Measurements from ENCODE around the gene TDRKH.

Gene TDRKH

GRCh38 chr1:151798571-151798970 lies 8.3 kb upstream of the TDRKH start:
- no peaks in the 10 kb centered on the region for H3K36me3 ChIP-seq (ENCODE audit: control insufficient read depth in 1 of 2, insufficient read depth in 2 of 2, low read depth in 1 of 2, low read length in 2 of 2)
- DNase-seq, result no peak
- no peak overlapping the region for H2BK120ac ChIP-seq (ENCODE audit: low read depth, low read length)
- H2BK15ac ChIP-seq (ENCODE audit: low read depth, poor library complexity, severe bottlenecking), result no peak overlapping the region
- H3K4me1 ChIP-seq (ENCODE audit: control insufficient read depth, insufficient read depth, low read depth, low read length), result no peaks in the 10 kb centered on the region
- no peak overlapping the region for H4K91ac ChIP-seq (ENCODE audit: low read length)
- no peak overlapping the region for H3K4me3 ChIP-seq (ENCODE audit: insufficient read depth in 1 of 2, low read depth in 1 of 2, low read length in 2 of 2)
- H3K79me1 ChIP-seq (replicated peaks; ENCODE audit: low read length, poor library complexity, severe bottlenecking), result no peaks in the 10 kb centered on the region
- no peak overlapping the region for H2AK5ac ChIP-seq (ENCODE audit: low read length, severe bottlenecking)
- no peak overlapping the region for H3K4me2 ChIP-seq (ENCODE audit: low read length, poor library complexity, severe bottlenecking)
- no peak overlapping the region for H3K23ac ChIP-seq (ENCODE audit: low read length in 2 of 2)
- H3K14ac ChIP-seq (ENCODE audit: low read length in 2 of 2), result no peak overlapping the region
- H3K27me3 ChIP-seq (ENCODE audit: control insufficient read depth in 1 of 2, insufficient read depth in 1 of 2, low read length in 2 of 2), result peaks cover 73 to 80% of the 10 kb centered on the region in 2 experiments
- no peak overlapping the region for H2BK5ac ChIP-seq (ENCODE audit: low read depth, low read length, poor library complexity, severe bottlenecking)
- H3K9me3 ChIP-seq (ENCODE audit: control insufficient read depth, low read length), result no peaks in the 10 kb centered on the region
- H3K18ac ChIP-seq (ENCODE audit: low read depth in 1 of 2, low read length in 2 of 2), result no peak overlapping the region
- H2AFZ ChIP-seq (ENCODE audit: low read depth, low read length), result no peak overlapping the region
- H2BK12ac ChIP-seq (ENCODE audit: low read length in 2 of 2), result no peak overlapping the region
- H3K4ac ChIP-seq (ENCODE audit: low read depth in 1 of 2, low read length in 2 of 2), result no peak overlapping the region
- WGBS, result 94% methylated on average over 5 of the region's 5 CpGs
- H3K9ac ChIP-seq (ENCODE audit: low read length), result no peak overlapping the region
- H4K8ac ChIP-seq (ENCODE audit: low read length), result no peak overlapping the region
- H3K27ac ChIP-seq (ENCODE audit: low read length, poor library complexity, severe bottlenecking), result no peak overlapping the region

DNA sequence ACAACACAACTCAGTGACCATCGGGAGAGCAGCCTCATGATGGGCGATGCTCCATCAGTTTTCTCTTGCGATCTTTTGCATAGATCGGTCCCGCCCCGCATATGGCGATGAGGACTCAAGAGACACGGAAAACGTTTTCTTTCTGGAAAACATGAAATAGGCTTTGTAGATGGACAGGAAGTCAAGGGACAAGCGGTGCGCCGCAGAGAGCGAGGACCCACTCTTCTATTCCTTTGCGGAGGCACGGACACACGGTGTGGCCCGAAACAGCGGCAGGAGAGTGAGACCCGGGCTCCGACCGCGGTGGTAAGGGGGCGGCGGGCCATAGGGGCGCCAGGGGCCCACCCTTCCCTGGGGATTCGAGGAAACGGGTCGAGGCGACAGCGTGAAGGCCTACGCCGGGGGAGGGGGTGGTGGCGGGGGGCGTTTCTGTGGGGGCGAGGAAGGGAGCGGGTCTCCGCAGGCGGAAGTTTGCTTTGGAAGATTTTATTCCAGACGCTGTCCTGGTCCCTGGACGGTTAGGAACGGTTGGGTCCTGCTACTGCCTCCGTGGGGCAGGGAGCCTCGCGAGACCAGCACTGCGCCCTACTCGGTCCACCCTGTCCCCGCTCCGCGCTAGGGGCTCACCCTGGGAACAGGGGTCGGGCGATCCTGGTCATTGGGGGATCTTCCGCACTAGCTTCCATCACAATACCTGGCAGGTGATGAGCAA lies 796 bp upstream of the TDRKH start:
- Histone ChIP-seq H3K27me3 (ENCODE audit: control insufficient read depth in 1 of 2, insufficient read depth in 1 of 2, low read length in 2 of 2) (peaks cover 3 to 6% of the 10 kb centered on the region in 2 experiments), H3K79me1 (replicated peaks; ENCODE audit: low read length, poor library complexity, severe bottlenecking) (peaks cover 1% of the 10 kb centered on the region), H2BK5ac (ENCODE audit: low read depth, low read length, poor library complexity, severe bottlenecking) (no peak overlapping the region), H2AFZ (ENCODE audit: low read depth, low read length) (peak overlapping the region; percentile 74), H3K9me3 (ENCODE audit: control insufficient read depth, low read length) (no peaks in the 10 kb centered on the region), H3K14ac (ENCODE audit: low read length in 2 of 2) (no peak overlapping the region), H2BK12ac (ENCODE audit: low read length in 2 of 2) (no peak overlapping the region), H3K4me2 (ENCODE audit: low read length, poor library complexity, severe bottlenecking) (peak overlapping the region; percentile 86), H2BK15ac (ENCODE audit: low read depth, poor library complexity, severe bottlenecking) (no peak overlapping the region), H2BK120ac (ENCODE audit: low read depth, low read length) (no peak overlapping the region), H3K36me3 (ENCODE audit: control insufficient read depth in 1 of 2, insufficient read depth in 2 of 2, low read depth in 1 of 2, low read length in 2 of 2) (no peaks in the 10 kb centered on the region), H4K8ac (ENCODE audit: low read length) (peak overlapping the region; percentile 35), H3K18ac (ENCODE audit: low read depth in 1 of 2, low read length in 2 of 2) (no peak overlapping the region), H4K91ac (ENCODE audit: low read length) (no peak overlapping the region), H3K4ac (ENCODE audit: low read depth in 1 of 2, low read length in 2 of 2) (no peak overlapping the region), H2AK5ac (ENCODE audit: low read length, severe bottlenecking) (no peak overlapping the region), H3K4me3 (ENCODE audit: insufficient read depth in 1 of 2, low read depth in 1 of 2, low read length in 2 of 2) (peak overlapping the region; percentile 64 to 87), H3K27ac (ENCODE audit: low read length, poor library complexity, severe bottlenecking) (no peak overlapping the region), H3K23ac (ENCODE audit: low read length in 2 of 2) (no peak overlapping the region), H3K9ac (ENCODE audit: low read length) (peak overlapping the region; percentile 42), H3K4me1 (ENCODE audit: control insufficient read depth, insufficient read depth, low read depth, low read length) (peaks cover 6% of the 10 kb centered on the region)
- 2% methylated on average over 46 of the region's 52 CpGs for WGBS
- peak; percentile 40 for DNase-seq

- 80% methylated on average over 2 of the region's 3 CpGs for WGBS
- Histone ChIP-seq H2BK5ac (ENCODE audit: low read depth, low read length, poor library complexity, severe bottlenecking) (no peak overlapping the region), H3K27me3 (ENCODE audit: control insufficient read depth in 1 of 2, insufficient read depth in 1 of 2, low read length in 2 of 2) (peaks cover 15 to 20% of the 10 kb centered on the region in 2 experiments), H2BK12ac (ENCODE audit: low read length in 2 of 2) (no peak overlapping the region), H4K91ac (ENCODE audit: low read length) (no peak overlapping the region), H3K36me3 (ENCODE audit: control insufficient read depth in 1 of 2, insufficient read depth in 2 of 2, low read depth in 1 of 2, low read length in 2 of 2) (no peaks in the 10 kb centered on the region), H2BK120ac (ENCODE audit: low read depth, low read length) (no peak overlapping the region), H2AFZ (ENCODE audit: low read depth, low read length) (no peak overlapping the region), H3K27ac (ENCODE audit: low read length, poor library complexity, severe bottlenecking) (no peak overlapping the region), H4K8ac (ENCODE audit: low read length) (no peak overlapping the region), H3K9ac (ENCODE audit: low read length) (no peak overlapping the region), H3K18ac (ENCODE audit: low read depth in 1 of 2, low read length in 2 of 2) (no peak overlapping the region), H2BK15ac (ENCODE audit: low read depth, poor library complexity, severe bottlenecking) (no peak overlapping the region), H3K23ac (ENCODE audit: low read length in 2 of 2) (no peak overlapping the region), H3K14ac (ENCODE audit: low read length in 2 of 2) (no peak overlapping the region), H3K4me3 (ENCODE audit: insufficient read depth in 1 of 2, low read depth in 1 of 2, low read length in 2 of 2) (no peak overlapping the region), H3K4ac (ENCODE audit: low read depth in 1 of 2, low read length in 2 of 2) (no peak overlapping the region), H3K4me1 (ENCODE audit: control insufficient read depth, insufficient read depth, low read depth, low read length) (peaks cover 6% of the 10 kb centered on the region), H3K4me2 (ENCODE audit: low read length, poor library complexity, severe bottlenecking) (no peak overlapping the region), H3K9me3 (ENCODE audit: control insufficient read depth, low read length) (no peaks in the 10 kb centered on the region), H2AK5ac (ENCODE audit: low read length, severe bottlenecking) (no peak overlapping the region), H3K79me1 (replicated peaks; ENCODE audit: low read length, poor library complexity, severe bottlenecking) (peaks cover 1% of the 10 kb centered on the region)
- DNase-seq, result no peak
These were observed 2.6 kb downstream of the TDRKH start for GRCh38 chr1:151787689-151788088.

DNA sequence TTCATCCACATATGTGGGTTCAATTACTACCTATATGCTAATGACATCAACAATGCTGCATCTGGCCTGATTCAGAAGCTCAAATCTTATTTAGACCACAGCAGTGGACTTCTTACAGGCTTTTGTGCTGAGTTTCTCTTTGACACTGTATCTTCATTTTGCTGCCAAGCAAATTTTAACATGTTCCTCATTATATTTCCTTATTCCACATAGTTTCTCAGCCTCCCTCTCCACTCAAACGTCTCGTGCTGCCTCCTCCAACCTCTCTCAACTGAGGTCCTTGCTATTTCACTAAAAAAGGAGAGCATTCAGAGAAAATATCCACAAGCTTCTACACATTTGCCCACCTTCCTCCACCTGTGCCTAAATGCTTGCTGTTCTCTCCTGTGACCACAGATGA lies 6.5 kb downstream of the TDRKH start:
- no peak overlapping the region for H3K9ac ChIP-seq (ENCODE audit: low read length)
- no peak for DNase-seq
- H3K36me3 ChIP-seq (ENCODE audit: control insufficient read depth in 1 of 2, insufficient read depth in 2 of 2, low read depth in 1 of 2, low read length in 2 of 2), result no peaks in the 10 kb centered on the region
- no peak overlapping the region for H2BK120ac ChIP-seq (ENCODE audit: low read depth, low read length)
- no peak overlapping the region for H3K4me2 ChIP-seq (ENCODE audit: low read length, poor library complexity, severe bottlenecking)
- no peak overlapping the region for H2BK12ac ChIP-seq (ENCODE audit: low read length in 2 of 2)
- 75% methylated on average over 2 of the region's 2 CpGs for WGBS
- no peak overlapping the region for H2AK5ac ChIP-seq (ENCODE audit: low read length, severe bottlenecking)
- peaks cover 15 to 20% of the 10 kb centered on the region in 2 experiments for H3K27me3 ChIP-seq (ENCODE audit: control insufficient read depth in 1 of 2, insufficient read depth in 1 of 2, low read length in 2 of 2)
- no peak overlapping the region for H3K4ac ChIP-seq (ENCODE audit: low read depth in 1 of 2, low read length in 2 of 2)
- no peak overlapping the region for H3K27ac ChIP-seq (ENCODE audit: low read length, poor library complexity, severe bottlenecking)
- no peak overlapping the region for H3K18ac ChIP-seq (ENCODE audit: low read depth in 1 of 2, low read length in 2 of 2)
- peak overlapping the region; percentile 69 for H2BK15ac ChIP-seq (ENCODE audit: low read depth, poor library complexity, severe bottlenecking)
- H3K4me3 ChIP-seq (ENCODE audit: insufficient read depth in 1 of 2, low read depth in 1 of 2, low read length in 2 of 2), result no peak overlapping the region
- no peak overlapping the region for H3K14ac ChIP-seq (ENCODE audit: low read length in 2 of 2)
- no peaks in the 10 kb centered on the region for H3K4me1 ChIP-seq (ENCODE audit: control insufficient read depth, insufficient read depth, low read depth, low read length)
- H3K23ac ChIP-seq (ENCODE audit: low read length in 2 of 2), result no peak overlapping the region
- H2AFZ ChIP-seq (ENCODE audit: low read depth, low read length), result no peak overlapping the region
- no peak overlapping the region for H2BK5ac ChIP-seq (ENCODE audit: low read depth, low read length, poor library complexity, severe bottlenecking)
- no peaks in the 10 kb centered on the region for H3K79me1 ChIP-seq (replicated peaks; ENCODE audit: low read length, poor library complexity, severe bottlenecking)
- no peak overlapping the region for H4K8ac ChIP-seq (ENCODE audit: low read length)
- no peak overlapping the region for H4K91ac ChIP-seq (ENCODE audit: low read length)
- no peaks in the 10 kb centered on the region for H3K9me3 ChIP-seq (ENCODE audit: control insufficient read depth, low read length)

Measured in mesenchymal stem cell (in vitro differentiated cells and primary cell).